ENCODE data around the gene OSM. TPM values are rescaled to one million over a fixed set of nuclear protein-coding genes. Genes with fewer than 3 reads are reported as not detected.

OSM gene
- total RNA-seq, 1 experiment from 2014 or later: not detected

- no peak for TF ChIP-seq EZH2phosphoT487 (IDR thresholded peaks at IDR 0.05; ENCODE audit: borderline replicate concordance, low read length)
- TF ChIP-seq EZH2 (IDR thresholded peaks at IDR 0.05; ENCODE audit: low read length, unreplicated experiment): no peak
- TF ChIP-seq CTCF (conservative IDR thresholded peaks at IDR 0.05; ENCODE audit: low read depth, low read length): no peak
- Histone ChIP-seq H3K36me3 (ENCODE audit: low read depth, low read length) (peaks cover 5% of the 10 kb centered on the region), H3K4me2 (ENCODE audit: low read length) (no peak overlapping the region), H3K9me3 (ENCODE audit: low read length) (no peaks in the 10 kb centered on the region), H3F3A (ENCODE audit: low read length, unreplicated experiment) (no peaks in the 10 kb centered on the region), H3K27ac (ENCODE audit: low read length) (no peak overlapping the region), H3K27me3 (ENCODE audit: low read length) (no peaks in the 10 kb centered on the region), H3K4me3 (ENCODE audit: low read length) (no peak overlapping the region), H3K9ac (ENCODE audit: low read length) (no peak overlapping the region), H3K4me1 (ENCODE audit: insufficient read depth, low read length) (peaks cover 33% of the 10 kb centered on the region), H2AFZ (ENCODE audit: low read length) (no peak overlapping the region), H3K9me2 (replicated peaks; ENCODE audit: low read length) (no peaks in the 10 kb centered on the region), H3K79me2 (ENCODE audit: low read length) (peaks cover 38% of the 10 kb centered on the region), H4K20me1 (ENCODE audit: low read length) (no peaks in the 10 kb centered on the region)
- ATAC-seq: no peak
- intact Hi-C loops (cut with micrococcal nuclease): no loop called here
- POLR2A ChIA-PET (ENCODE audit: unreplicated experiment): no interaction called here
- BruUV-seq (replicated peaks): no TSS peak
- CTCF ChIA-PET: no interaction called here
- no peak for DNase-seq
These were observed 6.4 kb downstream of the OSM start for GRCh38 chr22:30260276-30260675.

- DNase-seq (no peak), ATAC-seq (no peak)
- Histone ChIP-seq H2AFZ (ENCODE audit: low read length) (no peak overlapping the region), H3K9ac (ENCODE audit: low read length) (peak overlapping the region; percentile 100), H3K4me3 (ENCODE audit: low read length) (peak overlapping the region; percentile 75), H4K20me1 (ENCODE audit: low read length) (no peaks in the 10 kb centered on the region), H3K79me2 (ENCODE audit: low read length) (peaks cover 95% of the 10 kb centered on the region), H3K9me3 (ENCODE audit: low read length) (no peaks in the 10 kb centered on the region), H3K9me2 (replicated peaks; ENCODE audit: low read length) (no peaks in the 10 kb centered on the region), H3K27ac (ENCODE audit: low read length) (peak overlapping the region; percentile 99), H3K36me3 (ENCODE audit: low read depth, low read length) (peaks cover 26% of the 10 kb centered on the region), H3F3A (ENCODE audit: low read length, unreplicated experiment) (peaks cover 5% of the 10 kb centered on the region), H3K4me1 (ENCODE audit: insufficient read depth, low read length) (peaks cover 85% of the 10 kb centered on the region), H3K27me3 (ENCODE audit: low read length) (no peaks in the 10 kb centered on the region), H3K4me2 (ENCODE audit: low read length) (peak overlapping the region; percentile 98)
- POLR2A ChIA-PET (ENCODE audit: unreplicated experiment): no interaction called here
- BruUV-seq (replicated peaks): no TSS peak
- no peak for TF ChIP-seq EZH2phosphoT487 (IDR thresholded peaks at IDR 0.05; ENCODE audit: borderline replicate concordance, low read length)
- no peak for TF ChIP-seq CTCF (conservative IDR thresholded peaks at IDR 0.05; ENCODE audit: low read depth, low read length)
- no peak for TF ChIP-seq EZH2 (IDR thresholded peaks at IDR 0.05; ENCODE audit: low read length, unreplicated experiment)
- intact Hi-C loops (cut with micrococcal nuclease): no loop called here
- CTCF ChIA-PET: no interaction called here
These were observed 12.3 kb downstream of the OSM start for GRCh38 chr22:30254314-30254713.

GRCh38 chr22:30253205-30253852, 13.3 kb downstream of the OSM start:
- ChIA-PET CTCF (no interaction called here), POLR2A (ENCODE audit: unreplicated experiment) (interaction anchor here (0.6 to 0.9 kb wide), 4 partner anchors 18 to 48 kb away, joined by 3 to 8 read pairs (median 4); no protein-coding TSS in a partner anchor)
- DNase-seq (peak; percentile 83), ATAC-seq (peak; percentile 2)
- TF ChIP-seq EZH2 (IDR thresholded peaks at IDR 0.05; ENCODE audit: low read length, unreplicated experiment): no peak
- TF ChIP-seq CTCF (conservative IDR thresholded peaks at IDR 0.05; ENCODE audit: low read depth, low read length): no peak
- TF ChIP-seq EZH2phosphoT487 (IDR thresholded peaks at IDR 0.05; ENCODE audit: borderline replicate concordance, low read length): peak; percentile 87
- H3K9ac ChIP-seq (ENCODE audit: low read length): peak overlapping the region; percentile 100
- peak overlapping the region; percentile 75; the same call in 1 of the 2 replicates for H3K4me3 ChIP-seq (ENCODE audit: low read length)
- no peaks in the 10 kb centered on the region for H3K9me3 ChIP-seq (ENCODE audit: low read length)
- peaks cover 86% of the 10 kb centered on the region for H3K4me1 ChIP-seq (ENCODE audit: insufficient read depth, low read length)
- no peaks in the 10 kb centered on the region for H3K27me3 ChIP-seq (ENCODE audit: low read length)
- H3K4me2 ChIP-seq (ENCODE audit: low read length): peak overlapping the region; percentile 98
- H4K20me1 ChIP-seq (ENCODE audit: low read length): no peaks in the 10 kb centered on the region
- no peak overlapping the region for H2AFZ ChIP-seq (ENCODE audit: low read length)
- H3F3A ChIP-seq (ENCODE audit: low read length, unreplicated experiment): peaks cover 5% of the 10 kb centered on the region
- H3K79me2 ChIP-seq (ENCODE audit: low read length): peaks cover 98% of the 10 kb centered on the region
- intact Hi-C loops (cut with micrococcal nuclease): loop anchor here (1.0 to 2.0 kb wide), 2 partner anchors 43 to 57 kb away; no protein-coding TSS in a partner anchor
- BruUV-seq (replicated peaks): no TSS peak
- H3K36me3 ChIP-seq (ENCODE audit: low read depth, low read length): peaks cover 26% of the 10 kb centered on the region
- peak overlapping the region; percentile 99 for H3K27ac ChIP-seq (ENCODE audit: low read length)
- H3K9me2 ChIP-seq (replicated peaks; ENCODE audit: low read length): no peaks in the 10 kb centered on the region
